Gastrocnemius medialis (tissue), 4 donors: Measurements from ENCODE around the gene SLC5A6. TPM values are rescaled to one million over a fixed set of nuclear protein-coding genes. Genes with fewer than 3 reads are reported as not detected.
A peak's percentile ranks its signal among the peaks of the same experiment; 100 is the strongest.

Experiments
- ATAC-seq, 2 donors: fragments of 150-250 bp; one replicate each; pipeline ENCODE4 v1.9.1; 2016
- DNase-seq, 2 donors: peaks; one replicate each; pipeline ENCODE4 v3.0.0-alpha.2; 2019
- H3K27ac ChIP-seq, 4 donors: fragments of 200-600 bp; sonication (generic); 1 replicate in 1 of 4; 2 replicates in 3 of 4; pipeline ENCODE4 v1.5.1; 2016 to 2018; ENCODE audit warnings: mild to moderate bottlenecking in 2 of 4, moderate library complexity in 1 of 4
- H3K27me3 ChIP-seq, 3 donors: fragments of 200-600 bp; sonication (generic) in 2 of 3; 1 replicate in 1 of 3; 2 replicates in 2 of 3; pipeline versions ENCODE4 v1.5.1 to v1.6.0; 2016 to 2019; ENCODE audit warnings: mild to moderate bottlenecking in 1 of 3, moderate library complexity in 1 of 3
- H3K36me3 ChIP-seq, 2 donors: fragments of 200-600 bp; sonication (generic) in 1 of 2; one replicate each; pipeline ENCODE4 v1.5.1; 2017 to 2018
- H3K4me1 ChIP-seq, 2 donors: fragments of 200-600 bp; sonication (generic) in 1 of 2; one replicate each; pipeline ENCODE4 v1.5.1; 2016 to 2017; ENCODE audit warnings: mild to moderate bottlenecking in 2 of 2
- H3K4me3 ChIP-seq, 4 donors: fragments of 200-600 bp; sonication (generic) in 3 of 4; 1 replicate in 1 of 4; 2 replicates in 3 of 4; pipeline ENCODE4 v1.5.1; 2016 to 2019; ENCODE audit warnings: mild to moderate bottlenecking in 2 of 4
- H3K9me3 ChIP-seq, 3 donors: fragments of 200-600 bp; sonication (generic) in 2 of 3; 1 replicate in 1 of 3; 2 replicates in 2 of 3; pipeline ENCODE4 v1.5.1; 2016 to 2019
- POLR2A ChIP-seq, 2 donors: fragments of 450-650 bp; IDR thresholded peaks; one replicate each; pipeline ENCODE4 v1.6.1; 2017; ENCODE audit warnings: antibody characterized with exemption in 2 of 2, mild to moderate bottlenecking in 2 of 2, moderate library complexity in 2 of 2
- in situ Hi-C, 4 donors: fragments of 200-750 bp; cut with MboI; loops; one replicate each; pipeline versions ENCODE4 v1.15.0 to v1.8.0; 2017; ENCODE audit warnings: low sequenced_read_pairs in 4 of 4
- intact Hi-C: fragments of 100-400 bp; cut with DNase I; formaldehyde crosslinking; loops from one replicate; pipeline ENCODE4 v1.15.1; 2023; ENCODE audit warnings: low total_unique reads
- total RNA-seq, 4 donors: library from RNA; depleted of rRNA; stranded (reverse); fragments of >200 nt; gene quantifications; one replicate each; pipeline versions ENCODE4 v1.1.0 to v1.2.3, GENCODE V29; 2016
- TF ChIP-seq, protein P1 (sequence below), 5 experiments: fragments of 450-650 bp in 3 of 5; fragments of 200-600 bp in 2 of 5; sonication (generic) in 2 of 5; IDR thresholded peaks in 4 of 5; conservative IDR thresholded peaks in 1 of 5; 1 replicate in 4 of 5; 2 replicates in 1 of 5; pipeline ENCODE4 v1.5.1; 2016 to 2019; ENCODE audit warnings: antibody characterized with exemption in 5 of 5, mild to moderate bottlenecking in 3 of 5, moderate library complexity in 3 of 5

SLC5A6 gene
- total RNA-seq, 4 donors from 2014 or later: 19.0 to 46.5 (median 32.5) TPM

DNA sequence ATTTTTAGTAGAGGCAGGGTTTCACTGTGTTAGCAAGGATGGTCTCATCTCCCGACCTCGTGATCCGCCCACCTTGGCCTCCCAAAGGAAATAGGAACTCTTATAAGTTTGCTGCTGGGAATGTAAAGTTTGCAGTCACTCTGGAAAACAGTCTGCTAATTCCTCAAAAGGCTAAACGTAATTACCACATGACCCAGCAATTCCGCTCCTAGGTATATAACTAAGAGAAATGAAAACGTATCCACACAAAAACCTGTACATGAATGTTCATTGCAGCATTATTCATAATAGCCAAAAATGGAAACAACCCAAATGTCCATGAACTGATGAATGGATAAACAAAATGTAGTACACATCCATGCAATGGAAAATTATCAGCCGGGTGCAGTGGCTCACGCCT lies 22.1 kb downstream of the SLC5A6 start:
- Histone ChIP-seq H3K27ac (no peak overlapping the region), H3K36me3 (no peaks in the 10 kb centered on the region), H3K9me3 (no peaks in the 10 kb centered on the region), H3K4me3 (no peak overlapping the region), H3K4me1 (peaks cover 13 to 27% of the 10 kb centered on the region in 2 donors), H3K27me3 (no peaks in the 10 kb centered on the region)
- DNase-seq: no peak
- ATAC-seq: no peak
- intact Hi-C loops: no loop called here
- TF ChIP-seq, protein P1, sequence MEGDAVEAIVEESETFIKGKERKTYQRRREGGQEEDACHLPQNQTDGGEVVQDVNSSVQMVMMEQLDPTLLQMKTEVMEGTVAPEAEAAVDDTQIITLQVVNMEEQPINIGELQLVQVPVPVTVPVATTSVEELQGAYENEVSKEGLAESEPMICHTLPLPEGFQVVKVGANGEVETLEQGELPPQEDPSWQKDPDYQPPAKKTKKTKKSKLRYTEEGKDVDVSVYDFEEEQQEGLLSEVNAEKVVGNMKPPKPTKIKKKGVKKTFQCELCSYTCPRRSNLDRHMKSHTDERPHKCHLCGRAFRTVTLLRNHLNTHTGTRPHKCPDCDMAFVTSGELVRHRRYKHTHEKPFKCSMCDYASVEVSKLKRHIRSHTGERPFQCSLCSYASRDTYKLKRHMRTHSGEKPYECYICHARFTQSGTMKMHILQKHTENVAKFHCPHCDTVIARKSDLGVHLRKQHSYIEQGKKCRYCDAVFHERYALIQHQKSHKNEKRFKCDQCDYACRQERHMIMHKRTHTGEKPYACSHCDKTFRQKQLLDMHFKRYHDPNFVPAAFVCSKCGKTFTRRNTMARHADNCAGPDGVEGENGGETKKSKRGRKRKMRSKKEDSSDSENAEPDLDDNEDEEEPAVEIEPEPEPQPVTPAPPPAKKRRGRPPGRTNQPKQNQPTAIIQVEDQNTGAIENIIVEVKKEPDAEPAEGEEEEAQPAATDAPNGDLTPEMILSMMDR (IDR thresholded peaks at IDR 0.05 in 4 of 5, conservative IDR thresholded peaks at IDR 0.05 in 1 of 5): no peak
- TF ChIP-seq POLR2A (IDR thresholded peaks at IDR 0.05): no peak
- in situ Hi-C loops: loop anchor here in 3 of 4 donors (5.0 to 25.0 kb wide), 3 partner anchors 85 to 228 kb away; partner anchors contain the start of gene MAPRE3 (in 1 of the 3)

DNA sequence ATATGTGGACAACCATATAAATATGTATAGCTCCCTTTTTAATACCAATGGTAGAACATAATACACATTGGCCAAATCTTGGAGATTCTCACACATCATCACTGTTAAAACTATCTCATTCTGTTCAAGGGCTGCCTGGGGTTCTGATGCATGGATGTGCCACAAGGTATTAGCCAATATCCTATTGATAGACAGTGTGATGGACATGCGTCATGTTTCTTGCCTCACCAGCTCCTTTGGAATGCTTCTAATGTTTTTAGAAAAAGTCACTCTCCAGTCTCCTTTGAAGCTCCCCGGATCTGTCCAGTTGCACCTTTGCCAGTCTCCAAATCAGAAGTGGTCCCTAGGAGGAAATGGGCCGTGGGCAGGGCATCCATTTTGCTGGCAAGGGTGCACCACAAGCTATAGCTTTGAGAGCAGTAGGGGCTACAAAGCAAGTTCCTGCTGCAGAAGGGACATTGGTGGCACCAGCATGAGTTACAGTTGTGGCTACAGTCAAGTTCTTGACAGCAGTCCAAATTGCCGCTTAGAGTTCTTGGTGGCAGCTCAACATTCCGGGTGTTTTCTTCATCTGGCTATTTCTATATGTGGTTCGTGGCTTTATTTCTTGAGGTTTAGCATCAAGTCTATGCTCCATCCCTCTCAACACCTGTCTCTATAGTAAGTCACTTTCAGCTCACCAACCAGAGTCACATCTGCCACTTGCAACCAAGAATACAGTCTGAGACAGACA lies 25.3 kb downstream of the SLC5A6 start:
- Histone ChIP-seq H3K9me3 (no peaks in the 10 kb centered on the region), H3K36me3 (no peaks in the 10 kb centered on the region), H3K27me3 (no peaks in the 10 kb centered on the region), H3K4me1 (peaks cover 29 to 41% of the 10 kb centered on the region in 2 donors), H3K4me3 (no peak overlapping the region), H3K27ac (peak overlapping the region; percentile 73 to 93 (median 82))
- intact Hi-C loops: no loop called here
- in situ Hi-C loops: loop anchor here in 2 of 4 donors (10.0 to 25.0 kb wide), 2 partner anchors 82 to 224 kb away; partner anchors contain the start of gene MAPRE3 (in 1 of the 2)
- ATAC-seq: no peak
- no peak for DNase-seq
- TF ChIP-seq POLR2A (IDR thresholded peaks at IDR 0.05): no peak
- TF ChIP-seq, protein P1 (IDR thresholded peaks at IDR 0.05 in 4 of 5, conservative IDR thresholded peaks at IDR 0.05 in 1 of 5): no peak

DNA sequence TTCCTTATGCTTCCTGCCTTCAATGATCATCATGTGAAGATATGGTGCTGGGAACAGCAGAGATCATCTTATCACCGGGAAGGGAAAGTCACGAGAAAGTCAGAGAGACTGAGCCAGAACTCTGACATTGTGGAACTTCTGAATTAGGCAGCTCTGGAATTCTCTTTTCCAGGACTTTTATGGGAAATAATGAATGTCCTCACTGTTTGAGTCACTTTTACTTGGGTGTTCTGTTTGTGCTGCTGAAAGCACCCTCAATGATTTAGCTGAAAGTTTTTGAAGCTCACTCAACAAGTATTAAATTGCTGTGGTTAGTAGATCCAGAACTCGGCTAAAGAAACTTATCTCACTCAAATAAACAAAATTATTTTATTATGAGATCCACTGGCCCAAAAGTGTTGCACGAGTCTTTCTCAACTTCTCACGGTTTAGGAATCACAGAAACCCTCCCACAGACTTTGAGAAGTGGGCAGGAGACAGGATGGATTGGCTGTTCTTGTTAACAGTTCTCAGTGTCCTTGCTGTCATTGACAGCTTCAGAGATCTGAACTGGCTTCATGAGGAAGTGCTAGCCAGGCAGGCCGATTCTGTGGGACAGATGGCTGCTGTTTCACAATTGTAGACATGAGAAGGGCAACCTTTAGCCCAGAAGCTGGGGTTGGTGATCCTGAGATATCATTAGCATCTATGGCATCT lies 26.6 kb downstream of the SLC5A6 start:
- H3K4me3 ChIP-seq: no peak overlapping the region
- peaks cover 29 to 41% of the 10 kb centered on the region in 2 donors for H3K4me1 ChIP-seq
- in situ Hi-C loops (loop anchor here in 2 of 4 donors (10.0 to 25.0 kb wide), 2 partner anchors 81 to 223 kb away; partner anchors contain the start of gene MAPRE3 (in 1 of the 2)), intact Hi-C loops (no loop called here)
- H3K27ac ChIP-seq: peak overlapping the region; percentile 73 to 93 (median 82)
- no peaks in the 10 kb centered on the region for H3K9me3 ChIP-seq
- no peaks in the 10 kb centered on the region for H3K27me3 ChIP-seq
- no peak for TF ChIP-seq POLR2A (IDR thresholded peaks at IDR 0.05)
- TF ChIP-seq, protein P1 (IDR thresholded peaks at IDR 0.05 in 4 of 5, conservative IDR thresholded peaks at IDR 0.05 in 1 of 5): no peak
- peak; percentile 71 to 79 for DNase-seq
- no peaks in the 10 kb centered on the region for H3K36me3 ChIP-seq
- peak; percentile 92 to 94 for ATAC-seq

- Histone ChIP-seq H3K4me1 (peaks cover 29 to 41% of the 10 kb centered on the region in 2 donors), H3K4me3 (no peak overlapping the region), H3K27ac (peak overlapping the region; percentile 73 to 93 (median 82)), H3K36me3 (no peaks in the 10 kb centered on the region), H3K27me3 (no peaks in the 10 kb centered on the region), H3K9me3 (no peaks in the 10 kb centered on the region)
- peak; percentile 35 to 62 for DNase-seq
- intact Hi-C loops: no loop called here
- peak; percentile 28 to 70 for ATAC-seq
- no peak for TF ChIP-seq POLR2A (IDR thresholded peaks at IDR 0.05)
- TF ChIP-seq, protein P1 (IDR thresholded peaks at IDR 0.05 in 4 of 5, conservative IDR thresholded peaks at IDR 0.05 in 1 of 5): no peak
- in situ Hi-C loops: loop anchor here in 2 of 4 donors (10.0 to 25.0 kb wide), 2 partner anchors 79 to 222 kb away; partner anchors contain the start of gene MAPRE3 (in 1 of the 2)
Observed at GRCh38 chr2:27184115-27184514, 28.0 kb downstream of the SLC5A6 start.
